OCI-LY7 (cell line): ENCODE results near the gene SH3GLB2. TPM values are rescaled to one million over a fixed set of nuclear protein-coding genes. Genes with fewer than 3 reads are reported as not detected.

Source experiments
- BruUV-seq: library from RNA; stranded (reverse); fragments of 400-500 nt; replicated peaks from 2 replicates; lab custom pipeline; 2021; lab: Mats Ljungman, UMichigan
- CTCF ChIA-PET: fragments of 300-600 bp; sonication (Branson Sonifier 250); formaldehyde crosslinking; loops from one replicate; lab custom pipeline; 2022; ENCODE audit warnings: antibody characterized with exemption; ENCODE audit not compliant: unreplicated experiment; lab: Charles Lee
- POLR2A ChIA-PET: fragments of 300-600 bp; sonication (Branson Sonifier 250); formaldehyde crosslinking; loops from one replicate; lab custom pipeline; 2022; ENCODE audit warnings: antibody characterized with exemption; lab: Charles Lee
- DNase-seq: peaks from one replicate; pipeline ENCODE4 v3.0.0-alpha.2; 2015; ENCODE audit warnings: low spot score
- H2AFZ ChIP-seq: fragments of 200-600 bp; sonication (generic), shearing (Covaris generic); 2 replicates; pipeline ENCODE4 v1.6.1; 2014; ENCODE audit warnings: mild to moderate bottlenecking, antibody characterized with exemption, low read length, moderate library complexity
- H3K27ac ChIP-seq: fragments of 200-600 bp; sonication (generic); 2 replicates; pipeline ENCODE4 v1.5.1; 2014; ENCODE audit warnings: mixed run types, low read depth, mild to moderate bottlenecking, moderate library complexity, low read length, inconsistent platforms; ENCODE audit not compliant: poor library complexity, severe bottlenecking
- H3K36me3 ChIP-seq: fragments of 200-600 bp; sonication (generic); 2 replicates; pipeline ENCODE4 v1.6.1; 2014; ENCODE audit warnings: mild to moderate bottlenecking, antibody characterized with exemption, low read length, moderate library complexity, mixed read lengths; ENCODE audit not compliant: insufficient read depth
- H3K4me1 ChIP-seq: fragments of 200-600 bp; sonication (generic); 2 replicates; pipeline ENCODE4 v1.5.1; 2014; ENCODE audit warnings: mild to moderate bottlenecking, low read length; ENCODE audit not compliant: insufficient read depth, poor library complexity, severe bottlenecking
- H3K4me2 ChIP-seq: fragments of 200-600 bp; sonication (generic); 2 replicates; pipeline ENCODE4 v1.6.1; 2014; ENCODE audit warnings: mild to moderate bottlenecking, low read length
- H3K4me3 ChIP-seq: fragments of 200-600 bp; sonication (generic); 2 replicates; pipeline ENCODE4 v1.5.1; 2014; ENCODE audit warnings: mild to moderate bottlenecking, low read depth, low read length; ENCODE audit not compliant: poor library complexity, severe bottlenecking
- H3K79me2 ChIP-seq: fragments of 200-600 bp; sonication (generic); 2 replicates; pipeline ENCODE4 v1.6.1; 2016; ENCODE audit warnings: low read depth, mild to moderate bottlenecking, low read length, moderate library complexity, mixed read lengths; ENCODE audit not compliant: insufficient read depth
- H3K9me2 ChIP-seq: fragments of 200-600 bp; sonication (generic); 2 replicates; pipeline ENCODE4 v1.6.1; 2016; ENCODE audit warnings: mild to moderate bottlenecking, low read length, mixed read lengths; ENCODE audit not compliant: insufficient read depth
- H3K9me3 ChIP-seq: fragments of 200-600 bp; sonication (generic); 2 replicates; pipeline ENCODE4 v1.6.1; 2014; ENCODE audit warnings: mild to moderate bottlenecking, mixed run types, low read length, mixed read lengths
- H4K20me1 ChIP-seq: fragments of 200-600 bp; sonication (generic); 2 replicates; pipeline ENCODE4 v1.6.1; 2014; ENCODE audit warnings: mild to moderate bottlenecking, antibody characterized with exemption, low read length, moderate library complexity, mixed read lengths; ENCODE audit not compliant: insufficient read depth
- EZH2phosphoT487 ChIP-seq: fragments of 200-600 bp; sonication (generic); IDR thresholded peaks from 2 replicates; pipeline ENCODE4 v1.6.1; 2018; ENCODE audit warnings: low read depth, borderline replicate concordance, mild to moderate bottlenecking, mixed run types, antibody characterized with exemption, low read length, moderate library complexity, mixed read lengths
- intact Hi-C: fragments of 100-400 bp; cut with micrococcal nuclease; formaldehyde crosslinking; loops from one replicate; pipeline ENCODE4 v1.10.0; 2022; ENCODE audit not compliant: unreplicated experiment
- total RNA-seq, 2 experiments: library from RNA; depleted of rRNA in 1 of 2; stranded (reverse); fragments of >200 nt in 1 of 2; shearing (Covaris generic) in 1 of 2; gene quantifications; 2 replicates each; pipeline ENCODE4 v1.2.3, GENCODE V29; 2014 to 2022
- TF ChIP-seq, protein P1 (sequence below): fragments of 200-600 bp; sonication (generic); conservative IDR thresholded peaks from 2 replicates; pipeline ENCODE4 v1.5.1; 2014; ENCODE audit warnings: mild to moderate bottlenecking, antibody characterized with exemption, low read length, moderate library complexity, mixed read lengths

The SH3GLB2 gene
- total RNA-seq, 2 experiments from 2014 or later: 58.4 to 92.6 TPM

DNA sequence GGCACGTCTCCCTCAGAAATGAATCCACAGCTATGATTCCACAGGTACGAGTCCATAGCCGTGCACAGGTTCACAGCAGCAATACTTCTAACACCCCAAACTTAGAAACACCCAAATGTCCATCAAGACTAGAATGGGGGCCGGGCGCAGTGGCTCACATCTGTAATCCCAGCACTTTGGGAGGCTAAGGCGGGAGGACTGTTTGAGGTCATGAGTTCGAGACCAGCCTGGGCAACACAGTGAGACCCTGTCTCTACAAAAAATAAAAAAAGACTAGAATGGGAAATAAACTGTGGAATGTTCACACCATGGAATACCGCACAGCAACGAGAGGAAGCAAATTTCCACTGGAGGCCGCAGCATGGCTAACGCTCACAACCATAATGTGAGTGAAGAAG is 48.5 kb upstream of the SH3GLB2 start:
- H3K79me2 ChIP-seq: peaks cover 2% of the 10 kb centered on the region; the same call in 1 of the 2 replicates
- H3K4me3 ChIP-seq: no peak overlapping the region
- no peaks in the 10 kb centered on the region for H3K9me2 ChIP-seq
- no peaks in the 10 kb centered on the region for H3K36me3 ChIP-seq
- POLR2A ChIA-PET: no interaction called here
- no peaks in the 10 kb centered on the region for H4K20me1 ChIP-seq
- intact Hi-C loops: no loop called here
- CTCF ChIA-PET: no interaction called here
- no peak overlapping the region for H2AFZ ChIP-seq
- BruUV-seq: no TSS peak
- peaks cover 5% of the 10 kb centered on the region for H3K4me1 ChIP-seq
- H3K27ac ChIP-seq: no peak overlapping the region
- TF ChIP-seq, protein P1, sequence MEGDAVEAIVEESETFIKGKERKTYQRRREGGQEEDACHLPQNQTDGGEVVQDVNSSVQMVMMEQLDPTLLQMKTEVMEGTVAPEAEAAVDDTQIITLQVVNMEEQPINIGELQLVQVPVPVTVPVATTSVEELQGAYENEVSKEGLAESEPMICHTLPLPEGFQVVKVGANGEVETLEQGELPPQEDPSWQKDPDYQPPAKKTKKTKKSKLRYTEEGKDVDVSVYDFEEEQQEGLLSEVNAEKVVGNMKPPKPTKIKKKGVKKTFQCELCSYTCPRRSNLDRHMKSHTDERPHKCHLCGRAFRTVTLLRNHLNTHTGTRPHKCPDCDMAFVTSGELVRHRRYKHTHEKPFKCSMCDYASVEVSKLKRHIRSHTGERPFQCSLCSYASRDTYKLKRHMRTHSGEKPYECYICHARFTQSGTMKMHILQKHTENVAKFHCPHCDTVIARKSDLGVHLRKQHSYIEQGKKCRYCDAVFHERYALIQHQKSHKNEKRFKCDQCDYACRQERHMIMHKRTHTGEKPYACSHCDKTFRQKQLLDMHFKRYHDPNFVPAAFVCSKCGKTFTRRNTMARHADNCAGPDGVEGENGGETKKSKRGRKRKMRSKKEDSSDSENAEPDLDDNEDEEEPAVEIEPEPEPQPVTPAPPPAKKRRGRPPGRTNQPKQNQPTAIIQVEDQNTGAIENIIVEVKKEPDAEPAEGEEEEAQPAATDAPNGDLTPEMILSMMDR: no peak
- no peak for TF ChIP-seq EZH2phosphoT487
- H3K4me2 ChIP-seq: no peak overlapping the region
- no peak for DNase-seq
- H3K9me3 ChIP-seq: no peaks in the 10 kb centered on the region

DNA sequence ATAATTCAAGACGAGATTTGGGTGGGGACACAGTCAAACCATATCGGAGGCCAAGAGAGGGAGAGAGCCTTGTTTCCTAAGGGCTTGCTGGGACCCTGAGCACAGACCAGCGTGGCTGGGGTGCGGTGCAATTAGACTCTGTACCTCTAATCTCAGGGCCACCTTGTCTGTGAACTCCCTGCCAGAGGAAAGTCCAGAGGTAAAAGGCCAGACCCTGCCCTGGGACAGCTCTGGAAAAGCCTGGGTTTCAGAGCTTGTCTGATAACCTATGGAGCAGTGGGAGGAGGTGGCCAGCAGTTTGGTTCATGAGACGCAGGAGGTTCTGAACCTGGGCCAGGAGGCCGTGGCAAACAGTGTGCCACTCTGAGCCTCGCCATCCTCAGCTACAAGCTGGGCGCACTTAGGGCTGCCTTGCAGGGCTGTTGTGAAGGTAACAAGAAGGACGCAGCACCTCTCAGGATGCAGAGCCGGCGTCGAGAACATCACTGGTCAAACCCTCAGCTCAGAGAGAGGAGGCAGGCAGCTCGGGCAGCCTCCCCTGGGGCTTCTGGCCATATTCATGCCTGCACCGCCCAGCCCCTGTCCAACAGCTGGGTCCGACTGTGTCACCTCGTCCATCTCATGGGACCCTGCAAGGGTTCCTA is 48.0 kb upstream of the SH3GLB2 start:
- Histone ChIP-seq H3K4me2 (no peak overlapping the region), H4K20me1 (no peaks in the 10 kb centered on the region), H3K4me3 (no peak overlapping the region), H2AFZ (no peak overlapping the region), H3K79me2 (no peaks in the 10 kb centered on the region), H3K36me3 (0 out of 2 replicates have a peak, but pooled peaks cover 1% of the 10 kb centered on the region), H3K4me1 (peaks cover 5% of the 10 kb centered on the region), H3K9me3 (no peaks in the 10 kb centered on the region), H3K9me2 (no peaks in the 10 kb centered on the region), H3K27ac (no peak overlapping the region)
- TF ChIP-seq EZH2phosphoT487: no peak
- TF ChIP-seq, protein P1: no peak
- POLR2A ChIA-PET: no interaction called here
- CTCF ChIA-PET: no interaction called here
- intact Hi-C loops: no loop called here
- no TSS peak for BruUV-seq
- DNase-seq: no peak

DNA sequence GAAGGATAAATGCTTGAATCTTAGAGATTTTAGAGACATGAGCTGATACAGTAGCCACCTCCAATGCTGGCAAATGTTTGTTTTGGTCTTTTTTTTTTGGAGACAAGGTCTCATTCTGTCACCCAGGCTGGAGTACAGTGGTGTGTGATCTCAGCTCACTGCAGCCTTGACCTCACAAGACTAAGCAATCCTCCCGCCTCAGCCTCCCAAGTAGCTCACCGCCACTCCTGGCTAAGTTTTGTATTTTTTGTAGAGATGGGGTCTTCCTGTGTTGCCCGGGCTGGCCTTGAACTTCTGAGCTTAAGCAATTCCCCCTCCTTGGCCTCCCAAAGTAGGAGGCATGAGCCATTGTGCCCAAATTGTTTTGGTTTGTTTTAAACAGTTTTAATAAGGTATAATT is 46.0 kb upstream of the SH3GLB2 start:
- TF ChIP-seq, protein P1: no peak
- TF ChIP-seq EZH2phosphoT487: no peak
- no peak overlapping the region for H3K27ac ChIP-seq
- POLR2A ChIA-PET: interaction anchor here (1.0 kb wide), 1 partner anchor 16 kb away, joined by 3 read pairs; no protein-coding TSS in a partner anchor
- H3K9me3 ChIP-seq: no peaks in the 10 kb centered on the region
- H2AFZ ChIP-seq: no peak overlapping the region
- H4K20me1 ChIP-seq: no peaks in the 10 kb centered on the region
- intact Hi-C loops: no loop called here
- no TSS peak for BruUV-seq
- H3K4me1 ChIP-seq: no peaks in the 10 kb centered on the region
- H3K79me2 ChIP-seq: no peaks in the 10 kb centered on the region
- no peaks in the 10 kb centered on the region for H3K9me2 ChIP-seq
- DNase-seq: no peak
- CTCF ChIA-PET: no interaction called here
- H3K4me2 ChIP-seq: no peak overlapping the region
- no peak overlapping the region for H3K4me3 ChIP-seq
- H3K36me3 ChIP-seq: peaks cover 13% of the 10 kb centered on the region; the same call in 1 of the 2 replicates
